ENCODE measurements around the gene LUC7L3. TPM values are rescaled to one million over a fixed set of nuclear protein-coding genes. Genes with fewer than 3 reads are reported as not detected.
A peak's percentile ranks its signal among the peaks of the same experiment; 100 is the strongest.

The LUC7L3 gene
- total and polyA plus RNA-seq, 2 of the 13 experiments (the other 11 are each of a cell fraction or from before 2014, with no cell fraction given), result 108 to 120 TPM

GRCh38 chr17:50783193-50783660, 63.8 kb downstream of the LUC7L3 start (continued):
- TF ChIP-seq ZFP91 (CRISPR knock-in tag; IDR thresholded peaks at IDR 0.05; ENCODE audit: borderline replicate concordance) (0 out of 2 replicates have a peak, but pooled peaks have one; percentile 27), REL (CRISPR knock-in tag; conservative IDR thresholded peaks at IDR 0.05) (no peak), SMC3 (IDR thresholded peaks at IDR 0.05; ENCODE audit: low read length) (peak; percentile 97), RFX5 (IDR thresholded peaks at IDR 0.05; ENCODE audit: low read depth, low read length) (peak; percentile 44; the same call in 1 of the 2 replicates), ZNF607 (CRISPR knock-in tag; IDR thresholded peaks at IDR 0.05; ENCODE audit: borderline replicate concordance) (no peak), ZNF432 (CRISPR knock-in tag; IDR thresholded peaks at IDR 0.05; ENCODE audit: borderline replicate concordance) (no peak), ERF (CRISPR knock-in tag; IDR thresholded peaks at IDR 0.05) (peak; percentile 62; the same call in 1 of the 2 replicates), FOXO1 (CRISPR knock-in tag; IDR thresholded peaks at IDR 0.05) (0 out of 2 replicates have a peak, but pooled peaks have one; percentile 34), ZSCAN9 (CRISPR knock-in tag; IDR thresholded peaks at IDR 0.05; ENCODE audit: borderline replicate concordance) (no peak), ZHX1 (CRISPR knock-in tag; IDR thresholded peaks at IDR 0.05; ENCODE audit: low read depth) (no peak), HMG20A (CRISPR knock-in tag; IDR thresholded peaks at IDR 0.05; ENCODE audit: borderline replicate concordance) (0 out of 2 replicates have a peak, but pooled peaks have one; percentile 24), ZNF281 (CRISPR knock-in tag; IDR thresholded peaks at IDR 0.05; ENCODE audit: borderline replicate concordance) (0 out of 2 replicates have a peak, but pooled peaks have one; percentile 3), KLF11 (CRISPR knock-in tag; IDR thresholded peaks at IDR 0.05) (0 out of 2 replicates have a peak, but pooled peaks have one; percentile 62), FOXA3 (CRISPR knock-in tag; IDR thresholded peaks at IDR 0.05) (peak; percentile 42; the same call in 1 of the 2 replicates), ISL2 (CRISPR knock-in tag; IDR thresholded peaks at IDR 0.05) (0 out of 2 replicates have a peak, but pooled peaks have one; percentile 16), CEBPG (CRISPR knock-in tag; IDR thresholded peaks at IDR 0.05) (0 out of 2 replicates have a peak, but pooled peaks have one; percentile 19), KDM2A (CRISPR knock-in tag; IDR thresholded peaks at IDR 0.05; ENCODE audit: borderline replicate concordance, low read depth) (peak; percentile 74; the same call in 1 of the 2 replicates), CAMTA2 (CRISPR knock-in tag; IDR thresholded peaks at IDR 0.05; ENCODE audit: borderline replicate concordance) (0 out of 2 replicates have a peak, but pooled peaks have one; percentile 26)
- TF ChIP-seq, protein P1, sequence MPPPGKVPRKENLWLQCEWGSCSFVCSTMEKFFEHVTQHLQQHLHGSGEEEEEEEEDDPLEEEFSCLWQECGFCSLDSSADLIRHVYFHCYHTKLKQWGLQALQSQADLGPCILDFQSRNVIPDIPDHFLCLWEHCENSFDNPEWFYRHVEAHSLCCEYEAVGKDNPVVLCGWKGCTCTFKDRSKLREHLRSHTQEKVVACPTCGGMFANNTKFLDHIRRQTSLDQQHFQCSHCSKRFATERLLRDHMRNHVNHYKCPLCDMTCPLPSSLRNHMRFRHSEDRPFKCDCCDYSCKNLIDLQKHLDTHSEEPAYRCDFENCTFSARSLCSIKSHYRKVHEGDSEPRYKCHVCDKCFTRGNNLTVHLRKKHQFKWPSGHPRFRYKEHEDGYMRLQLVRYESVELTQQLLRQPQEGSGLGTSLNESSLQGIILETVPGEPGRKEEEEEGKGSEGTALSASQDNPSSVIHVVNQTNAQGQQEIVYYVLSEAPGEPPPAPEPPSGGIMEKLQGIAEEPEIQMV (CRISPR knock-in tag; IDR thresholded peaks at IDR 0.05; ENCODE audit: low read depth), result peak; percentile 67; the same call in 1 of the 2 replicates
- TF ChIP-seq, protein P2, sequence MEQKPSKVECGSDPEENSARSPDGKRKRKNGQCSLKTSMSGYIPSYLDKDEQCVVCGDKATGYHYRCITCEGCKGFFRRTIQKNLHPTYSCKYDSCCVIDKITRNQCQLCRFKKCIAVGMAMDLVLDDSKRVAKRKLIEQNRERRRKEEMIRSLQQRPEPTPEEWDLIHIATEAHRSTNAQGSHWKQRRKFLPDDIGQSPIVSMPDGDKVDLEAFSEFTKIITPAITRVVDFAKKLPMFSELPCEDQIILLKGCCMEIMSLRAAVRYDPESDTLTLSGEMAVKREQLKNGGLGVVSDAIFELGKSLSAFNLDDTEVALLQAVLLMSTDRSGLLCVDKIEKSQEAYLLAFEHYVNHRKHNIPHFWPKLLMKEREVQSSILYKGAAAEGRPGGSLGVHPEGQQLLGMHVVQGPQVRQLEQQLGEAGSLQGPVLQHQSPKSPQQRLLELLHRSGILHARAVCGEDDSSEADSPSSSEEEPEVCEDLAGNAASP (CRISPR knock-in tag; IDR thresholded peaks at IDR 0.05; ENCODE audit: borderline replicate concordance), result 0 out of 2 replicates have a peak, but pooled peaks have one; percentile 63
